ENCODE measurements around the gene NCAPD2.
"Not testable (repeated sequence)": the region's sequence is repeated elsewhere in the genome, so short reads cannot be mapped to it uniquely, and the experiment has no call there.

NCAPD2 gene

GRCh38 chr12:6492838-6493496 is 935 bp upstream of the NCAPD2 start, which contains the start of gene MRPL51:
Gene MRPL51 (minus strand): TSS chr12:6493262. CDS start chr12:6493136, 126 bp downstream.
- DNase-seq (ENCODE audit: low read depth in 1 of 2, low spot score in 1 of 2) = peak; percentile 91 to 97

GRCh38 chr12:6494258-6494743 is 399 bp downstream of the NCAPD2 start:
- DNase-seq (ENCODE audit: low read depth in 1 of 2, low spot score in 1 of 2) = no peak

GRCh38 chr12:6494968-6495367 is 1.1 kb downstream of the NCAPD2 start:
- DNase-seq (ENCODE audit: low read depth in 1 of 2, low spot score in 1 of 2) = no peak

- not testable (repeated sequence) for DNase-seq (ENCODE audit: low read depth in 1 of 2, low spot score in 1 of 2)
These were observed 3.4 kb downstream of the NCAPD2 start for GRCh38 chr12:6497291-6497690.

- no peak for DNase-seq (ENCODE audit: low read depth in 1 of 2, low spot score in 1 of 2)
These were observed 6.6 kb downstream of the NCAPD2 start for GRCh38 chr12:6500466-6500865.

GRCh38 chr12:6507102-6507998 is 13.4 kb downstream of the NCAPD2 start:
- no peak for DNase-seq (ENCODE audit: low read depth in 1 of 2, low spot score in 1 of 2)

GRCh38 chr12:6508087-6508486 is 14.2 kb downstream of the NCAPD2 start:
- no peak for DNase-seq (ENCODE audit: low read depth in 1 of 2, low spot score in 1 of 2)

GRCh38 chr12:6520186-6520585 is 26.3 kb downstream of the NCAPD2 start:
- DNase-seq (ENCODE audit: low read depth in 1 of 2, low spot score in 1 of 2) = no peak

GRCh38 chr12:6522193-6522592 is 28.3 kb downstream of the NCAPD2 start:
- DNase-seq (ENCODE audit: low read depth in 1 of 2, low spot score in 1 of 2) = no peak

GRCh38 chr12:6523708-6524107 is 29.8 kb downstream of the NCAPD2 start:
- no peak for DNase-seq (ENCODE audit: low read depth in 1 of 2, low spot score in 1 of 2)

- DNase-seq (ENCODE audit: low read depth in 1 of 2, low spot score in 1 of 2) = no peak
These were observed 30.7 kb downstream of the NCAPD2 start for GRCh38 chr12:6524648-6525047.

GRCh38 chr12:6526201-6526600 is 32.3 kb downstream of the NCAPD2 start:
- no peak for DNase-seq (ENCODE audit: low read depth in 1 of 2, low spot score in 1 of 2)

- no peak for DNase-seq (ENCODE audit: low read depth in 1 of 2, low spot score in 1 of 2)
These were observed 33.0 kb downstream of the NCAPD2 start for GRCh38 chr12:6526766-6527525.

- no peak for DNase-seq (ENCODE audit: low read depth in 1 of 2, low spot score in 1 of 2)
These were observed 33.8 kb downstream of the NCAPD2 start for GRCh38 chr12:6527711-6528110.

- DNase-seq (ENCODE audit: low read depth in 1 of 2, low spot score in 1 of 2) = no peak
These were observed 34.8 kb downstream of the NCAPD2 start for GRCh38 chr12:6528539-6529235.

- no peak for DNase-seq (ENCODE audit: low read depth in 1 of 2, low spot score in 1 of 2)
These were observed 35.4 kb downstream of the NCAPD2 start for GRCh38 chr12:6529291-6529737.

GRCh38 chr12:6530576-6531260 is 36.8 kb downstream of the NCAPD2 start:
- DNase-seq (ENCODE audit: low read depth in 1 of 2, low spot score in 1 of 2) = no peak

- DNase-seq (ENCODE audit: low read depth in 1 of 2, low spot score in 1 of 2) = peak; percentile 61 to 76
These were observed 38.4 kb downstream of the NCAPD2 start for GRCh38 chr12:6532051-6532926.

Data from activated T-helper 1 cell treated with anti-CD3 and anti-CD28 coated beads, Interleukin-2, amount 50 U/mL, for 16 hours (primary cell).